Renal cortex interstitium (tissue), 11 donors: ENCODE results near the gene CTSZ. TPM values are rescaled to one million over a fixed set of nuclear protein-coding genes. Genes with fewer than 3 reads are reported as not detected.
"Not testable (repeated sequence)": the region's sequence is repeated elsewhere in the genome, so short reads cannot be mapped to it uniquely, and the experiment has no call there.

Experiments used
- DNase-seq, 11 donors: peaks; one replicate each; pipeline ENCODE4 v3.0.0-alpha.2; 2013; ENCODE audit warnings: low read depth in 9 of 11, low spot score in 4 of 11; ENCODE audit errors: extremely low read depth in 1 of 11
- polyA plus RNA-seq, 3 donors: library from polyadenylated mRNA; unstranded; fragments of 120-200 nt; gene quantifications; one replicate each; pipeline ENCODE4 v1.2.1, GENCODE V29; 2013; ENCODE audit not compliant: insufficient read length in 3 of 3

The CTSZ gene
- polyA plus RNA-seq, 3 donors, result 72.7 to 79.1 (median 78.6) TPM

GRCh38 chr20:58989196-58989595 is 17.9 kb downstream of the CTSZ start:
- DNase-seq, result no peak

- DNase-seq, result no peak
Observed at GRCh38 chr20:58988565-58988882, 18.5 kb downstream of the CTSZ start.

- no peak for DNase-seq
Observed at GRCh38 chr20:58987790-58988564, 19.1 kb downstream of the CTSZ start.

DNA sequence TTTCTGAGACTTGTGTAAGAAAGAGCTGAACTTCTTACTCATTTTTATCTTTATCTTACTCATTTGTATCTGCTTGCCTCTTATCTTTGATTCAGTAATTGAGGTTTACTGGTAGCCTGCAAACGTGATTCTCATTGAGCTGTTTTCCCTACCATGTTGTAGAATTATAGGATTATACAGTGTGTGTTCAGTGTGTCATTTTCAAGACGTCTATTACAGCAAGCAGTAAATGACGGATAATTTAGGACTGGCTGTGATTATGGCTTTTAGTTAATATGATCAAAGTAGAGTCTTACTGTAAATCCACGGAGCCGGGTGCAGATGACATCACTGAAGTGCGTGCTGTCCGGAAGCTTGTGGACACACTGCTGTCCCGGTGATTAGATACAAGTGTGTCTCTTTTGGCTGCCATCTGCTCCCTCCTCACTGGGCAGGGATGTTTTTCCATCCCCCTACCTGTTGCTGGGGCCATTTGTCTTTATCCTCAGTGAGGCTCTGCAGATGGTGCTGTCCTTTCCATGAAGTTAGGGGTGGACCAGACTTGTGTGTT is 20.0 kb downstream of the CTSZ start:
- DNase-seq, result no peak

- DNase-seq, result no peak
Observed at GRCh38 chr20:58986286-58986967, 20.6 kb downstream of the CTSZ start.

GRCh38 chr20:58985656-58986055 is 21.4 kb downstream of the CTSZ start:
- no peak for DNase-seq

- DNase-seq, result no peak
Observed at GRCh38 chr20:58984691-58985090, 22.4 kb downstream of the CTSZ start.

DNA sequence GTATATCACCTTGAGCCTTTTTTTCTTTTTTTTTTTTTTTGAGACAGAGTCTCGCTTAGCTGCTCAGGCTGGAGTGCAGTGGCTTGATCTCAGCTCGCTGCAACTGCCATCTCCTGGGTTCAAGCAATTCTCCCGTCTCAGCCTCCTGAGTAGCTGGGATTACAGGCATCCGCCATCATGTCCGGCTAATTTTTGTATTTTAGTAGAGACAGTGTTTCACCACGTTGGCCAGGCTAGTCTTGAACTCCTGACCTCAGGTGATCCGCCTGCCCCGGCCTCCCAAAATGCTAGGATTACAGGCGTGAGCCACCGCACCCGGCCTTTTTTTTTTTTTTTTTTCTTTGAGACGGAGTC is 24.0 kb downstream of the CTSZ start:
- DNase-seq, result not testable (repeated sequence)

DNA sequence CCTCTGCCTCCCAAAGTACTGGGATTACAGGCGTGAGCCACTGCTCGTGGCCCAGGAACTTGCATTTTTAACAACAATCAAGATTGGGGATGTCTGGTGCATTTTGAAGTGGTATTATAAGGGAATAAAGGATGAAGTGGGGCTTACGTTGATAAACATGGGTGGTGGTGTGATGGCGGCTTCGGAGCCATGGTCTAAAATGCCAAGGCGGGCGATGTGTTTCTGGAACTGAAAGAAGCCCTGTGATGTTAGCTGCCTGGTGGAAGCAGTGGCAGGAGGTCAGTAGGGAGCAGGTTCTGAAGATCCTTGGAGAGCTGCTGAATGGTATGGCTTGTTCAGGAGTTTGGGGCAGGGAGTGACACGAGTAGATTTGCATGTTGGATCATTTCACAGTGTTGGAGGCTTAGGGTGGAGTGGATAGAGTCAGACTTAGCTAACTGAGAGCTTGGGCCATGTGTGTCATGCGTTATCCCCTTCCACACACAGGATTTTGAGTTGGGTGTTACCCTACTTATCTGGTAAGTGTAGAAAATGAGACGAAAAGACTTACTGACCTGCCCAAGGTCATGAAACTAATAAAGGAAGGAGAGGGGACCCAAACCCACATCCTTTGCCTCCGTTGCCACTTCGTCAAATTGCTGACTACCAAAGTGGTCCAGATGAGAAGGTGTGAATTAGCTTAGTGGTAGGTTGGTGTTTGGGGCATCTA is 24.5 kb downstream of the CTSZ start:
- no peak for DNase-seq

- DNase-seq, result peak in 3 of 11 donors; percentile 19 to 39 (median 26)
Observed at GRCh38 chr20:58981628-58982364, 25.3 kb downstream of the CTSZ start.

- peak; percentile 55 to 87 (median 76) for DNase-seq
Observed at GRCh38 chr20:58980711-58981627, 26.1 kb downstream of the CTSZ start, which contains the start of gene NELFCD. Gene NELFCD (plus strand): TSS chr20:58981256. CDS start chr20:58981310, 54 bp downstream.

DNA sequence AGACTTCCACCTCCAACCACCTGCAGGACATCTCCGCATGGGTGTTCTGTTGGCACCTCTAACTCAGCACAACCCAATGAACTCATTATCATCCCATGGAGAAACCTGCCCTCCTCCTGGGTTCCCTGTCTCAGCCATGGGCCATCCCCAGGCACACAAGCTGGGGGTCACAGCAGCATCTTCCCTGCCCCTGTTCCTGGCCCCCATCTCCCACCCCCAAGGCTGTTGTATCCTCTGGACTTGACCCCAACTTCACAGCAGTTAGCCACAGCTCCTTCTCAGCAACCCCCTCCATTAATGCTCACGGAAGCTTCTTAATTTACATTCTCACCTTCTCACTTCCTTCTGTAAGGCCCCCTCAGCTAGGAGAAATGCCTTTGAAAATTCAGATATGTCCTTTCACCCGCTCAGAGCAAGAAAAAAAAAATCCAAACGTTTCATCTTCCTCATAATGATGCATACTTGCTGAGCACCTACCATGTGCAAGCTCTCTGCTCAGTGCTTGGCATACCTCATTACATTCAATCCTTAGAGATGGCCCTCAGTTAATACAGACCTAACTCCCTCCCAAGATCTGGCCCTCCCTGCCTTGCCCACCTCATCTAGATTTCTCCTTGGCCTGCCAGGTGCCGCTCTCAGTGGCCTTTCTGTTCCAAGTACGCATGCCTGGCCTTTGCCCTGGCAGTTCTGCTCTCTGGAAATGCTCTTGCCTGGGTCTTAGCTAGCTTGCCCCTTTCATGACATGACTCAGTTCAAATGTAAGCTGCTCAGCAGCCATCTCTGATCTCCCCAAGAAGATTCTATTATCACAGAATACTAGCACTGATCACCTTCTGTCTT is 28.5 kb downstream of the CTSZ start:
- DNase-seq, result no peak

DNA sequence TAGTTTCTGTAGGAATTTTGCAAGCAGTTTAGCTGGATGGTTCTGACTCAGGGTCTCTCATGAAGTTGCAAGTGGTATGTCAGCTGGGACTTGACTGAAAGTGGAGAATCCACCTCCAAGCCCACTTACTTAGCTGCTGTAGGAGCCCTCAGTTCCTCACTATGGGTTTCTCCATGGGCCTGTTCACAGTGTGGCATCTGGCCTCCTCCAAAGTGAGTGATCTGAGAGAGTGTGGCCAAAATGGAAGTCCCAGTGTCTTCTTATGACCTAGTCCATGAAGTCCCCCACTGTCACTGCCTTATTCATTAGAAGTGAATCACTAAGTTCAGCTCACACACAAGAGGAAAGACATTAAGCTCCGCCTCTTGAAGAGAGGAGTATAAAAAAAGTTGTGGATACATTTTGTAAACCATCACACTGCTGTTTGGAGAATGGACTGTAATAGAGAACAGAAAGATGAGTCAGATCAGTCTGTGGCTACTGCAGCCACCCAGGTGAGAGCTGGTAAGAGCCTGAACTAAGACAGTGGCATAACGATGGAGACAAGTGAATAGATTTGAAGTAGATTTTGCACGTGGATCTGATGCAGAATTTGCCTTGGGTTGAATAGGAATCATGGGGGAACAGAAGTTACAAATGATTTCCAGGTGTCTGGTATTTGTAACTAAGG is 30.9 kb downstream of the CTSZ start:
- DNase-seq, result no peak

- DNase-seq, result no peak
Observed at GRCh38 chr20:58975353-58975752, 31.7 kb downstream of the CTSZ start.

DNA sequence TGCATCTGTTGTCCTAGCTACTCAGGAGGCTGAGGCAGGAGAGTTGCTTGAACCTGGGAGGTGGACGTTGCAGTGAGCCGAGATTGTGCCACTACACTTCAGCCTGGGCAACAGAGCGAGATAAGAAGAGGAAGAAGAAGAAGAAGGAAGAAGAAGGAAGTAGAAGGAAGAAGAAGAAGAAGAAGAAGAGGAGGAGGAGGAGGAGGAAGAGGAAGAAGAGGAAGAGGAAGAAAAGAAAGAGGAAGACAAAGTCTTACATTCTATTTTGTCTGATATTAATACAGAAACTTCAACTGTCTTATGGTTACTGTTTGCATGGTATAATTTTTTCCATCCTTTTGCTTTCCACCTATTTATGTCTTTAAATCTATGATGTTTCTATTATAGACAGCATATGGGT is 33.2 kb downstream of the CTSZ start:
- no peak for DNase-seq

- no peak for DNase-seq
Observed at GRCh38 chr20:58973179-58973578, 33.9 kb downstream of the CTSZ start.

- no peak for DNase-seq
Observed at GRCh38 chr20:58971429-58971828, 35.6 kb downstream of the CTSZ start.
